ENCODE results near the gene SAMD9L.

DNA sequence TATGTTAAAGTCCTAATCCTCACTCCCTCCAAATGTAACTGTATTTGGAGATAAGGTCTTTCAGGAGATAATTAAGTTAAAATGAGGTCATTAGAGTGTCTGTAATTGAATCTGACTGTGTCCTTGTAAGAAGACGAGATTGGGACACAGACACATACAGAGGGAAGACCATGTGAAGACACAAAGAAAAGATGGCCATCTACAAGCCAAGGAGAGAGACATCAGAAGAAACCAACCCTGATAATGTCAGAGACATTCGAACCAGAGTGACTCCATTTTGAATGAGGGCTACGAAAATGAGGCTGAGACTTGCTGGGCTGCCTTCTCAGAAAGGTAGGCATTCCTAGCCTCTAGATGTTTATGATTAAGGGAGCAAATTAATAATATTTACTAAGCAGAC is 542 bp upstream of the SAMD9L start:
- TF ChIP-seq EP300 (IDR thresholded peaks at IDR 0.05; ENCODE audit: borderline replicate concordance in 1 of 2, low read depth in 1 of 2, low read length in 1 of 2) (no peak), CTCF (IDR thresholded peaks at IDR 0.05) (no peak)

Measured in SK-N-SH (cell line).